Parietal lobe (tissue), 2 donors: ENCODE results near the gene IFI35. TPM values are rescaled to one million over a fixed set of nuclear protein-coding genes. Genes with fewer than 3 reads are reported as not detected.

ENCODE experiments used
- small RNA-seq: library from RNA; depleted of rRNA; stranded (forward); fragments of <200 nt; gene quantifications from one replicate; pipeline ENCODE3, GENCODE V24; 2014; ENCODE audit warnings: low replicate concordance
- total RNA-seq: library from RNA; depleted of rRNA; stranded (reverse); fragments of >200 nt; gene quantifications from one replicate; pipeline ENCODE4 v1.2.3, GENCODE V29; 2014

The IFI35 gene
- total RNA-seq: 2.5 TPM

DNA sequence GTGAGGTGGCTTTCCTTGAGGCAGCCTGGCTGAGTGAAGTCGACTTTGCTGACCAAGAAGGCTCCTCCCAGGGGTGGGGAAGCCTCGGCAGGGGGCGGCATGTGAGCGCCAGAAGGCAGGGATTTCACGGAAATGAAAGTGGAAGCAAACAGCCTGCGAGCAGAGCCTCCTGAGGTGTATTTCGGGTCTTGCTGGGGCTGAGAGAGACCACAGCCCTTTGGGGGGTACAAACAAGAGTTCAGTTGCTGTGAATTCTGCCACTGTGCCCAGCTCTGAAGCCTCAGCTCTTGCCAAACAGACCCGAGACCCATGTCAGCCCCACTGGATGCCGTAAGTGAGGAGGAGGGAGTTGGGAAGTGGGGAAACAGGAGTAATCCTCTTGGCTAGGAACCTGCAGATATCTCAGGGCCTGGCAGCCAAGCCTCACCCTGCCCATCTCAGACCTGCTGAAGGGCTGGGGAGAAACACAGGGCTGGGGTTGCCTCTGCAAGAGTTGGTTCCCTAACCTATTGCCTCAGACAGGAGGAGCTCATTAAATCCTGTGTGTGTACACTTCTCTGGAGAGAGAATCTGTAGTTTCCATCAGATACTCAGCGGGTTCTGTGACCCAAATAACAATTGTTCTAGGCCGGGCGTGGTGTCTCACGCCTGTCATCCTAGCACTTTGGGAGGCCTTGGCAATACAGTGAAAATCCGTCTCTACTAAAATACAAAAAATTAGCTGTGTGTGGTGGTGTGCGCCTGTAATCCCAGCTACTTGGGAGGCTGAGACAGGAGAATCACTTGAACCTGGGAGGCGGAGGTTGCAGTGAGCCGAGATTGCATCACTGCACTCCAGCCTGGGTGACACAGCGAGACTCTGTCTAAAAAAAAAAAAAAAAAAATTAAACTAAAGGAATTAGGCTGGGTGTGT lies at the start of gene IFI35:
TSS of gene IFI35 (plus strand) at position 146 of the 913 bp plus-strand sequence. CDS start at position 310, 164 bp downstream.

DNA sequence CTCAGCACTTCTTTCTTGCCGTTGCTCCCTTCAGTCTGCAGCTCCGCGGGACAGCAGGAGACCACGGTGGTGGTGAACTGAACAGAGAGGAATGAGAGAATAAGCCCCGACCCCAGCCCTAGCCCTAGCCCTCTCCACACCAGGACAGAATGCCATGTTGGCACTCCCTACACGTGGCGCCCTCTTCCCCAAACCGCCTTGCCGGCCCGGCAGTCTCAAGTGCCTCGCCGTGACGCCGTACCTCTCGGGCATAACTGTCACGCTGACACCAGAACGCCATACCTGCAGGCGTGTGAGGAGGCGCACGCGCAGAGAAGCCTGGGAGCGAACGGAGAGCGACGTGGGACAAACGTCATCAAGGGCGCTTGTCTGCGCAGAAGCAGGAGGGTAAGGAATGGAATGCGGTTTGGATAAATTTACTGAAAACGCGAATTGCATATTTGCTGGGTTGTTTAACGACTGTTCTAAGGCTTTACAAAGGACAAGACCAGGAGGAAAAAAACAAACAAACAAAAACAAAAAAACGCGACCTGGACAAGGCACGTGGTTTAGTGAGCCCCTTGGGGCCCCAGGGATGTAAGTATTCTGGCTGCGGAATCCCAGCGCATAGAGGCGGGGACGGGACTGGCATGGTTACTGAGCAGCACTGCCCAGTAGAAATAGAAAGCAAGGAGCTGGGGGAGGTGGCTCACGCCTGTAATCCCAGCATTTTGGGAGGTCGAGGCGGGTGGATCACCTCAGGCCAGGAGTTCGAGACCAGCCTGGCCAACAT lies 42.2 kb upstream of the IFI35 start, which contains the start of gene AARSD1:
TSS of gene AARSD1 (minus strand) at position 294 of the 772 bp plus-strand sequence. CDS start at position 280, 14 bp downstream.

DNA sequence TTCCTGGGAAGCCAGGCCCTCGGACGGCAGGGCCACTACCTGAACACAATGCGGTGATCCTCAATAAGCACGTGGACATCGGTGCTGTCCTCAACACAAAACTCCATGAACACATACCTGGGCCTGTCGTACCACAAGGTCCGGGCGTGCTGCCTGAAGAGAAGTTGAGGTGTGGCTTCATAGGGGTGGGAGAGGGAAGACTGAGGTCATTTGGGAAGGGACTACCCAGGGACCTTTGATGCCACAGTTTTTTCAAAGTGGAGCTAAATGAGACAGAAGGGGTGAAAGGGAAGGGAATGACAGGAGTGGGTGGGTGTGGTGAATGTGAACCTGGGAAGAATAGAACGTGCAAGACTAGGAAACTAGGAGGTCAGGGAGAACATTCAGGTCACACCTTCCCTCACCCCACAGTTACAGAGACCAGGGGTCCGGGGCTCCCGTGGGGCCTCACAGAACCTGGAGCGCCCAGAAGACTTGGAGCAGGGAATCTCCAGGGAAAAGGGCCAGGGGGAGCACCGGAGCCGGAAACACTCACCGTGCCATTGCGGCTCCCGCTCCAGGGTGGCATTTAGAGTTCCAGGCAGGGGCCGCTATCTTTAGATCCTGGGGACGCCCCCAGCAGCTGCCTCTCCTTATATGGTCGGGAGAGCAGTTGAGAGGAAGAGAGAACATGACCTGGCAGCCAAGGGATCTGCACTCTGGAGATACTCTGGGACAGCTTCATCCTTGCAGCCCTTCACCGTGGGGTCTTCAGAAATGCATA lies 26.9 kb upstream of the IFI35 start, which contains the start of gene PTGES3L:
TSS of gene PTGES3L (minus strand) at position 570 of the 763 bp plus-strand sequence. CDS start at position 543, 27 bp downstream.

DNA sequence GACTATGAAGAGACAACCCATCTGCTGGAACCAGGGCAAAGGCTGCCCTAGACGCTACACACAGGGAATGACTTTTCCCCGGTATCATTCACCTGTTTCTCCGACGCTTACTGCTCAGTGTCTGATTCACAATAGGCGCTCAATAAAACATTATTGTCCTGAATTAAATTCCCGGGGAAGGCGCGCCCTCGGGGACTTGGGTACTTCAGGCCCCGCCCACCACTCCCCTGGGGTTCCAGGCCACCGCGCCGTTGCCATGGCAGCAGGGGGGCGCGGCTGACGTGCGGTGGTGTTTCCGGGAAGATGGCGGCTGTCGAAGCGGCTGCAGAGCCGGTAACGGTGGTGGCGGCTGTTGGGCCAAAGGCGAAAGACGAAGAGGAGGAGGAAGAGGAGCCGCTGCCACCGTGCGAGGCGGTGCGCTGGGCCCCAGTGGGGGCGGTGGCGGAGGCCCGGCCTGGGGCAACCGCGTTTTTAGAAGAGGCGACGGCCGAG lies 26.3 kb upstream of the IFI35 start, which contains the start of gene RUNDC1:
TSS of gene RUNDC1 (plus strand) at position 292 of the 492 bp plus-strand sequence. CDS start at position 304, 12 bp downstream.

DNA sequence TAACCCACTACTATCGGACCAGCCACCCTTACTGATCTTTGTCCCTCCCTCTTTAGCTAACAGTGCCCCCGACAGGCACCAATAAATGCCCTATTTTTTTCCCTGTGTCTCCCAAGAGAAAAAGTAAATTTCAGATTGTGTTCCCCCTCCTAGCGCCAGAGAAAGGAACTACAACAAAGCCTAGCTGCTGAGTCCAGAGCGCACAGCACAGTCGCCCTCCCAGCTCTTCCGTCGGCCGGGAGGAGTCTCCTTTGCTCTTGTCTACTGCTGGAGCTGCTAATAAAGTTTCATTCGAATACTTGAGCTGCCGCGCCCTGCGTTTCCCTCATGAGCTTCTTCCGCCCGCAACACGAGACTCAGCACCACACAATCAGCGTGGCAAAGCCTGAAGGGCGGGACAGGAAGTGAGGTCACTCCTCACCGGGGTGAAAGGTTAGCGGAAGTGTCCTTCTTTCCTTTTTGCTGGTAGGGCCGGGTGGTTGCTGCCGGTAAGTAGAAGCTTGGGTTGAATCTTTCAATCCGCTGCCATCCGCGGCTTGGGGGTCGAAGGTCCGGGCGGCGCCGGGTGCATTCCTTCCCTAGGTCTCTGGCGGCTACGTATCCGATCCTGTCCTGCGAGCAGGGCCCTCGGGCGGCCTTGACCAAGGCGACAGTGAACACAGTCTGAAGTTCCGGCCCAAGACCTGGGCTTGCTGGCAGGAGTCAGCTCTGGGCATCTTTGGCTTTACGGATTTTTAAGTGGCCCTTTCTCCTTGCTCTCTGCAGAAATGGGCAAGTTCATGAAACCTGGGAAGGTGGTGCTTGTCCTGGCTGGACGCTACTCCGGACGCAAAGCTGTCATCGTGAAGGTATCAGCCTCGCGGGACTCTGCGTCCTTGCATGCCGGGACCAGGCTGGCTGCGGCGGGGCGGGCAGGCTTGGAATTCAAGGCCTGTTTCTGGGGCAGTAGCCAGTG lies 8.3 kb upstream of the IFI35 start, which contains the start of gene RPL27:
TSS of gene RPL27 (plus strand) at position 436 of the 955 bp plus-strand sequence. CDS start at position 768, 332 bp downstream.

DNA sequence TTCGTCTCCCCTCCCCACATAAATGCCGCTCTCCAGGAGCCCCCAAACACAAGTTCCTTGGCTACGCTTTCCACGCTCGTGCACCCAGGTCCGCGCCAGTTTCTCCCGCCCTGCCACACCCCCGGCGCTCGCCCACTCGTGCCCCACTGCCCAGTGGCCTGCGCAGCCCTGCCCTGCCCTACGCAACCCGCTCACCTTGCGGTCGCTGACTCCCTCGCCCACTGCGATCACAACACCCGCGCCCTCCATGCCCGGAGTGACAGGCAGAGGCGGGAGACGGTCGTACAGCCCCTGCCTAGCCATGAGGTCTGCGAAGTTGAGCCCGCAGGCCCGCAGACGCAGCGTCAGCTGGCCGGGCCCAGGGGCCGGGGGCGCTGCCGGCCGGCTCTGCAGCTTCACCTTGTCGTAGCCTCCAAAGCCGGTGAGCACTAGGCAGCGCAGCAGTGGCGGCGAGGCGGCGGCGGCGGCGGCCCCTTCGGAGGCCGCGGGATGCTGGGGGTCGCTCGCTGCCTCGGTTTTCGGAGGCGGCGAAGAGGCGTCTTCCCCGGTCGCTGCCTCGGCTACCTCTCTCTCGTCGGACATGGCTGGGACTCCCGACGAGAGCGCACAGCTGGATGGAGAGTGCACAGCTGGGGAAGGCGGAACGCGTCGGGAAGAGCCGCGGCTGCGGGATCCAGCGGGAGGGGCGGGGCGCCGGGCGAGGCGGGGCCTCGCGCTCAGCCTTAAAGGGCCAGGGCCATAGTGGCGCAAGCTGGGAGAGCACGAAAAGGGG lies 15.3 kb downstream of the IFI35 start, which contains the start of gene VAT1:
TSS of gene VAT1 (minus strand) at position 645 of the 772 bp plus-strand sequence. CDS start at position 582, 63 bp downstream.

DNA sequence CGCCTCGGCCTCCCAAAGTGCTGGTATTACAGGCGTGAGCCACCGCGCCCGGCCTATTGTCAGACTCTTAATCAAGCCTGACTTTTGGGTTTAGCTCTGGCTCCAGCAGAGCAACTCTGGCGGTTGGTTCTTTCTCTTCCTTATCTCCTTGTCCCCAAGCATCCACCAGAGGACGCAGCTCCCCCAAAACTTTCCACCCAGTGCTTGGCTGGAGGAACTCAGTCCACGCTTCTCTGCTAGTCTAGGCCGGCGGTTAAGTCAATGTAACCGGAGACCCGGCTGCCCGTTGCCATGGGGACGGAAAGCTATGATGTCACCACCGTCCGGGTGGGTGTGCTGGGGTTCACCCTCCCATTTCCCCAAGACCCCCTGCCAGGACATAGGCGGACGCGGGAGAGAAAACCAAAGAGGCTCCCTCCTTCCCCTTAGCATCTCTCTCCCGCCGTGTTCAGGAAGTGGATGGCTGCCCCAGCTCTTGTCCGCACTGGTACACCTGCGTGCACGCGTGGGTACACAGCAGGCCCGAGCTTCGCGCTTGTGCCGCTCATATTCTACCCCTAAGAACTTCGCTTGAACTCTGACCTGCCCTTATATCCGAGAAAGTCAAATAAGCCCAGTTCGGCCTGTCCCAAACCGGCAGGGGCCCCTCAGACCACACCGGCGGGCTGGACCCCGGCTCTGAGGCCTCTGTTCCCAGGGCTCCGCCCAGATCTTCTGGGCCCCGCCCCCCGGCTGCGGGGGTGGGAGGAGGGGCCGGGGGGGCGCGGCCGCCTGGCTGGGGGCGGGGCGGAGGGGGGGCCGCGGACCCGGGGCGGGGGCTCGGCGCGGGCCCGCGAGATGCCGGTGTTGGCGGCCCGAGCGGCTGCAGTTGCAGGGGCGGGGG lies 18.1 kb downstream of the IFI35 start, which contains the start of gene RND2:
TSS of gene RND2 (plus strand) at position 825 of the 883 bp plus-strand sequence. CDS start 117 bp downstream, outside the sequence.

Small RNAs within 50 kb of the gene (small RNA-seq; reads per million reads assigned to genes)
- not detected for gene AARSD1

Other genes starting within 250 kb of the IFI35 start
- 9.1 TPM for gene RAMP2, start 245.6 kb upstream of the IFI35 start, total RNA-seq
- 24.4 TPM for gene VPS25, start 233.3 kb upstream of the IFI35 start, total RNA-seq
- not detected for gene WNK4, start 226.2 kb upstream of the IFI35 start, total RNA-seq
- gene COA3, start 208.1 kb upstream of the IFI35 start, total RNA-seq: 65.7 TPM
- gene CNTD1, start 207.9 kb upstream of the IFI35 start, total RNA-seq: 0.31 TPM
- 61.3 TPM for gene BECN1, start 182.5 kb upstream of the IFI35 start, total RNA-seq
- gene PSME3, start 173.4 kb upstream of the IFI35 start, total RNA-seq: 41.0 TPM
- 2.5 TPM for gene AOC2, start 162.2 kb upstream of the IFI35 start, total RNA-seq
- 0.31 TPM for gene AOC3, start 155.6 kb upstream of the IFI35 start, total RNA-seq
- not detected for gene G6PC1, start 106.0 kb upstream of the IFI35 start, total RNA-seq
- gene AARSD1, start 42.3 kb upstream of the IFI35 start, total RNA-seq: 34.1 TPM
- gene PTGES3L, start 26.7 kb upstream of the IFI35 start, total RNA-seq: 2.5 TPM
- gene RUNDC1, start 26.2 kb upstream of the IFI35 start, total RNA-seq: 16.9 TPM
- gene RPL27, start 8.4 kb upstream of the IFI35 start, total RNA-seq: 1,347 TPM
- gene VAT1, start 15.6 kb downstream of the IFI35 start, total RNA-seq: 77.3 TPM
- gene RND2, start 18.4 kb downstream of the IFI35 start, total RNA-seq: 3.4 TPM
- gene BRCA1, start 118.6 kb downstream of the IFI35 start, total RNA-seq: 9.7 TPM
- gene NBR1, start 164.4 kb downstream of the IFI35 start, total RNA-seq: 62.3 TPM
- 1.3 TPM for gene TMEM106A, start 205.1 kb downstream of the IFI35 start, total RNA-seq
- not detected for gene CCDC200, start 221.8 kb downstream of the IFI35 start, total RNA-seq
- gene RNU2-1, start 227.2 kb downstream of the IFI35 start, total RNA-seq: not detected